GM21515 (cell line): Measurements from ENCODE around the gene CD274.
"Not testable (repeated sequence)": the region's sequence is repeated elsewhere in the genome, so short reads cannot be mapped to it uniquely, and the experiment has no call there.

ENCODE experiments used
- ATAC-seq: cut with Tn5 transposase; IDR thresholded peaks from one replicate; pipeline ENCODE4 v1.9.1; 2021; ENCODE audit not compliant: unreplicated experiment

Gene CD274

GRCh38 chr9:5493679-5494511 lies 43.6 kb downstream of the CD274 start:
- peak; percentile 81 for ATAC-seq

- ATAC-seq: not testable (repeated sequence)
Observed at GRCh38 chr9:5494765-5495164, 44.4 kb downstream of the CD274 start.

- no peak for ATAC-seq
Observed at GRCh38 chr9:5499157-5499556, 48.8 kb downstream of the CD274 start.

DNA sequence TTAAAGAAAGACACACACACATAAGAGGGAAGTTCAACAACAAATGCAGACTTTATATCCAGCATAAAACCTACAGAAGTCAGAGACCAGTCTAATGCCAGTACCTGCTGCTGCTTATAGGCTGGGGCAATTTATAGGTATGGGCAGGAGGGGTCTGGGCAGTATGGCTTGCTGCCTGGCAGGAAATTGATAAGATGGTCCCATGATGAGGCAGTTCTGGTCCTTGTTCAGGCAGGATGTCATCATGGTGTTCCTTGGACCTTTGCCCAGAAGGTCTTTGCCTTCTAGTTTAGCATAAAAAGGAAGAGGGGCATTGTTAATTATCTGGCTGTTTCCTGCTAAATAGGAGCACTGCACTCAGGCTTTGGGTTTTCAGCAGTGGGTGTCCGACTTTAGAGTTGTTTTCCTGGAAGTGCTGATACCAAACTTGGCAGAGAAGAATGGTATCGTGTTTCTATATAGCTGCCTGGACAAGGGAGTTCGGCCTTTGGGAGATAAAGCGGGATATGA lies 49.6 kb downstream of the CD274 start:
- no peak for ATAC-seq

DNA sequence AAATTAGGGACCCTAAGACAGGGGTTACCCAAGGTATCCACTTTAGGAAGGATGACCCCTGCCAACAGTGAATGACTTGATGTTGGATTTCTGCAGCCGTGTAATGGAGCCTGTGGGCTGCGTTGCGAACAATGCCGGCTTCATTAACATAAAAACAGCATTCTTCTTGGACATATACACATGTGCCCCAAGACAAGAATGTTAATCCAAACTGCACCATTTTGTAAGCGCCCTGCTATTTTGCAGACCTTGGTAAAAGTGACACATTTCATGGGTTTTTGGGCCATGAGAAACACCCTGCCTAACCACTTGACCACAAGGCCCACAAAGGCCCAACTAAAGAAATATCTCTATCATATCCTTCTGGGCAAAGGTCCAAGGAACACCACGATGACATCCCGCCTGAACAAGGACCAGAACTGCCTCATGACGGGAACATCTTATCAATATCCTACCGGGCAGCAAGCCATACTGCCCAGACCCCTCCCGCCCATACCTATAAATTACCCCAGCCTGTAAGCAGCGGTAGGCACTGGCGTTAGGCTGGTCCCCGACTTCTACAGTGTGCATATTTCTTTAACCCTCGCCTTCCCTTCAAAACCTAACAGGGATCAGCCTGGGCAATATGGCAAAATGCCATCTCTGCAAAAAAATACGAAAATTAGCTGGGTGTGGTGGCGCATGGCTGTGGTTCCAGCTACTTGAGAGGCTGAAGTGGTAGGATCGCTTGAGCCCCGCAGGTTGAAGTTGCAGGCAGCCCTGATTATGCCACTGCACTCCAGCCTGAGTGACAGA lies 50.3 kb downstream of the CD274 start:
- ATAC-seq: no peak

GRCh38 chr9:5502553-5502952 lies 52.2 kb downstream of the CD274 start:
- ATAC-seq: no peak

DNA sequence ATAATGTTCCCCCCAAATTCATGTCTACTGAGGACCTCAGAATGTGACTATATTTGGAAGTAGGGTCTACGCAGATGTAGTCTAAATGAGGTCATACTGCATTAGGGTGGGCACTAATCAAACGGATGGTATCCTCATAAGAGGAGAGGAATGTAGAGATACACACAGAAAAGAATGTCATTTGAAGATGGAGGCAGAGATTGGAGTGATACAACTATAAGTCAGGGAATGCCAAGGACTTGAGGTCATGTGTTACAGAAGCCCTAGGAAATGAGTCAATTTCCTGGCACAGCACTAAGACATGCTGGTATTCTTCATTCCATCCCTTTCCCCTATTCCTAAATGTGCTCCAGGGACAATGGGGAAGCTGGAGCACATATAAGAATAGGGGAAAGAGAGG lies 59.2 kb downstream of the CD274 start:
- no peak for ATAC-seq

- peak; percentile 79 for ATAC-seq
Observed at GRCh38 chr9:5510360-5510931, 60.1 kb downstream of the CD274 start, which contains the start of gene PDCD1LG2. PDCD1LG2 (plus strand) TSS chr9:5510531; CDS start chr9:5522547, 12,016 bp downstream.

DNA sequence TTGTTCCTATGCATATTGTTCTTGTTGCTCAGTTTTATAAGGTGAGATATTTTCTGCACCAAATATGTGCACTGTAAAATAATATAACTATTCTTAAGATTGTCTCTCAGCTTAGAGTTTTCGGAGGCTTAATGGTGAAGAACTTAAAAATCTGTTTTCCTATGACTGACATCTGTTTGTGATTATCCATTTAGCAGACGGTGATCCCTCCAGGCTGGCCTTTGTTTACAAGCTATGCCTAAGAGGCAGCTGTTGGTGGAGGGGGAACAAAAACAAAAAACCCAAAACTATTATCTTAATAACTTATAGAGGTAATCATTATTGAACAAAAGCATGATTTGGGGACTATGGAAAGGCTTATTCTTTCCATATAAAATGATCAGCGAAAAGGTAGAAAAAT lies 60.6 kb downstream of the CD274 start:
- ATAC-seq: no peak

DNA sequence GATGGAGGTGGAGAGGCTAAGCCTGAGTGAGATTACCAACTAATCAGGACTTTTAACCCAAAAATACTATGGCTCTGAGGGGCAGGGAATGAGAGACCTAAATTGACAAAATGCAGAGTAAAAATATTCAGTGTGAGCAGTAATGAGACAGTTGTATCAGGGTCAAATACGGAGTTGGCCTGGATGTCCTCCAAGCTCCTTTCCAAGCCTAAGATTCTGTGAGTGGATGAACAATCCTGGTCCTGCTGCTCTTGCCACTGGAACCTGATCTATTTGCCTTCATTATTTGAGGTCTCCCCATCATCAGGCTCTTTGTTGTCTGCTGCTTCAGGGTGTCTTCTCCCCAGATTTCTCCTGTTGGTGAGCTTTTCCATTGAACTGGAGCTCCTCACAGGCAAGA lies 61.1 kb downstream of the CD274 start:
- no peak for ATAC-seq

- no peak for ATAC-seq
Observed at GRCh38 chr9:5511935-5512580, 61.7 kb downstream of the CD274 start.

DNA sequence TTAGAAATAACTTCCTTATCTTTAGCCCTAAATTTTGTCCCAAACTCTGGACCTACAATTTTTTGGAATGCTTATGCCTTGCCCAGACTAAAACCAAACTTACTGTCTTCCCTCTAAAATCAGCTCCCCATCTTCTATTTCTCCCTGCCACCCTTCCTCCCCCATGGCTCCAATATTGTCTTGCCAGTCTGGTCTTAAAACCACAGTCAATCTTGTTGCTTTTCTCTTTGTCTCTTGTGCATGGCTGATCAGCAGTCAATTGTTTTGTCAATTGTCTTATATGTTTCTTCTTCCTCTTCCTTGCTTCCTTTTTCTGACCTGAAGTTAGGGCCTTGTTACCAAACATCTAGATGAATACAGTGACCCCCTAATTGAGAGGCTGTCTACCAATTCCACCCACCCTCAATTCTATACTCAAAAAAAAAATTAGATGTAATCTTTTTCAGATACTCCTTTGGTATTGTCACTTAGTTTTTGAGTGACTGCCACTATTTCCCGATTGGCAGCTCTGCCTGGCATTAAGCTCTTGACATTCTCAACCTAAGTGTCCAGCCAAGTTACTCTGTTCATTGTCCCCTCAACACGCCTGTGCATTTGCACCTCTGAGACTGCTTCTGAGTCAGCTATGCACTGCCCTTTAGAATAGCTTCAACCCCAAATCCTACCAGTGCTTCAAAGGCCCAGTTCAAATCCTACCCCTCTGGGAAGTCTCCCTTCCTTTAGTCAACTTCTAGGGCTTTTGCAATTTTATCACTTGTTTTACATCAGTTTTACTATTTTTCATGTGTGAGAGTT lies 62.5 kb downstream of the CD274 start:
- no peak for ATAC-seq

GRCh38 chr9:5513966-5514616 lies 63.7 kb downstream of the CD274 start:
- no peak for ATAC-seq

DNA sequence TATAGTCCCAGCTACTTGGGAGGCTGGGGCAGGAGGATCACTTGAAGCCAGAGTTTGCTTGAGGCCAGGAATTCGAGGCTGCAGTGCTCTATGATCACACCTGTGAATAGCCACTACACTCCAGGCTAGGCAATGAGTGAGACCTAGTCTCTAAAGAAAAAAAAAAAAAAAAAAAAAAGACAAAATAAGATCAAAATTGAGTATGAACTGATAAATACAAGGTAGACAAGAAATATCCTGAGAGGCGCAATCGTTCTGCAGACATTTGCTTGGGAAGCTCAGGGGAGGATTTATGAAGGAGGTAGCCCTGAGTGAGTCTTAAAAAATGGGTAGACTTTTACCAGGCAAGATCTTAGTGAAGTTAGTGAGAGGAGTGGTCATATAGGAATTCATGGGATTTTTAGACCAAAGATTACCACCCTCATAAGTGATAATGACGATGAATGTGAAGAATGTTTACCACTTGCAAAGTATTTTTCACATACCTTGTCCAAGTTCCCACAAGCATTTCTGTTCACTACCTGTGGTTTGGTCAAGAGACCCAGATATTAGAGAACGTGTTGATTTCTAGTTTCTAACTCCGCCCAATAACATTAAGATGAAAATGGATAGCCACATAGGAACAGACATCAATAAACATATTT lies 64.4 kb downstream of the CD274 start:
- ATAC-seq: no peak

GRCh38 chr9:5515261-5515650 lies 64.9 kb downstream of the CD274 start:
- ATAC-seq: no peak

GRCh38 chr9:5516453-5517220 lies 66.3 kb downstream of the CD274 start:
- ATAC-seq: no peak

DNA sequence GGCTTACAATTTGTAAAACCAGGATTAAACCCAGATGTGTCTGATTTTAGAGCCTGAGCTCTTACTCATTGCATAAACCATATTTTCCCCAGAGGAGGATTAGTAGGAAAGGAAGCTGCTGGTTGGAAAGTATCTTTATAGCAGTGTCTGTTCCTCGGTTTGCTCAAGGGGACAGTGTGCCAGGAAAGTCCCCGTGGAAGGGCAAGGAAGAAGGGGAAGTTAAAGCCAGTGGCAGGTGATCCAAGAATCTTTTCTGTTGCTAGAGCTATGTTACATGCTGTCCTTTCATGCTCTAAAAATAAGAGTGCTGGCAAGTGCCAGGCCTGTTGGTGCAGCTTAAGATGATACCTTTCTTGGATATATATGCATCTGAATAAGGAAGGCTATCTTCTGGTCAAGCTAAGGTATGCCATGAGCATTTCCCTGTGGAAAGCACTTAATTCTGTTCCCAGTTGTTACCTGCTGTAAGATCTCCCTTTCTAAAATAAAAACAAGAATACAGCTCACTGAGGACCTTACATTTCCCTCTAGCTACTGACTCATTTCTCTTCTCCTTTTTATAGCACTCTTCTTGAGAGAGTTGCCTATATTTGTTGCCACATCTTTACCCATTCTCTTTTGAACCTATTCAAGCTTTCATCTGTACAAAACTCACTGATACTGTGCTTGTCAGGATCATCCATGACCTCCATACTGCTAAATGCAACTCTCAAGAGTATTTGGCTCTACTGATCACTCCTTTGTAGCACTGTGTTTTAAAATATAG lies 68.0 kb downstream of the CD274 start:
- ATAC-seq: peak; percentile 61

DNA sequence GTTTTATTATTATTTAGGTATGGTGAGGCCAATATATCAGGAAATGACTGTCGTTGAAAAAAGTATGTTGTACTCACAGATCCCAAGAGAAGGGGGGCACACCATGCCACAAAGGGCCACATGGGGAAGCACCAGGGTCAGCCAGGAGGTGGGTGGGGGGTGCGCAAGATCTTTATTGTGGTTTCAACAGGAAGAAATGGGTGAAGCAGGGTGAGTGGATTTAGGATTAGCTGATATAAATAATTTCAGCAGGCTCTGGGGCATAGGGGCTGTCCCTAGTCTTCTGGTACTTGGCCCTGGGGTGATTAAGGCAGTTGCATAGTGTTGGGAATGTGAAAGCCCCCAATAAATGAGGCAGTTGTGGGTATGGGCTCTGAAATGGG lies 68.6 kb downstream of the CD274 start:
- ATAC-seq: peak; percentile 27
